ENCODE data around the gene BATF2. TPM values are rescaled to one million over a fixed set of nuclear protein-coding genes. Genes with fewer than 3 reads are reported as not detected.
"Not testable (repeated sequence)": the region's sequence is repeated elsewhere in the genome, so short reads cannot be mapped to it uniquely, and the experiment has no call there.

BATF2 gene
- total RNA-seq, 3 donors from 2014 or later: 0.33 TPM; not detected in 2

DNA sequence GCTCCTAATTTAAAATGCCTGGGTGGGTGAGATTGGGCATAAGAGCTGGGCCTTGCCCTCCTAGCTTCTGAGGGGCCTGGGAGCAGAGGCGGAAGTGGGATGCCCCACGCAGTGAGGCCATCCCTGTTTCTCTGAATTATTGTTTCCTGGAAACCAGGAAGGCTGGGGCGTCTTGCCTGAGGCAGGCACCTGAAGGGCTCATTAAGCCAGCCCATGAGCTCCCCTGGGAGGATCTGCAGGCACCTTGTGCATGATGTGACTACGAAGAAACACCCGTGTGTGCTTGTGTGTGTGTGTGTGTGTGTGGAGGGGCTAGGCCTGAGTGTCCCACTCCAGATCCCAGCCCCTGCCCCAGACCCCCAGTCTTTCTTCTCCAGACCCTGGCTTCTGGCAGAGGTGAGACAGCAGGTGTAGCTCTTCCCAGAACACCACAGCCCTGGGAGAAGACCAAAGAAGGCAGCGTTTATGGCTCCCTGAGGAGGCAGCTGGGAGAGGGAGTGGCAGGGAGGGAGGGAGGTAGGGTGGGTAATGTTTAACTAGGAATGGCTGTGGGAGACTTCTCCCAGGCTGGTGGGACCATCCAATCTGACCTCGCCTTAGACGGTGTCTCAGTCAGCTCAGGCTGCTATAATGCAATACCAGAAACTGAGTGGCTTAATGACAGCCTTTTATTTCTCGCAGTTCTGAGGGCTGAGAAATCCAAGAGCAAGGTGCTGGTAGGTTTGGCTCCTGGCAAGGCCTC lies 2.1 kb upstream of the BATF2 start:
- Mint-ChIP-seq H3K4me1 (ENCODE audit: low read depth) (peaks cover 14% of the 10 kb centered on the region), H3K4me3 (no peak overlapping the region), H3K36me3 (ENCODE audit: insufficient read depth) (no peaks in the 10 kb centered on the region), H3K9me3 (no peaks in the 10 kb centered on the region), H3K27me3 (ENCODE audit: low read depth) (no peaks in the 10 kb centered on the region)
- no peak for ATAC-seq
- DNase-seq: no peak

GRCh38 chr11:64998141-64998540 lies 1.4 kb upstream of the BATF2 start:
- Mint-ChIP-seq H3K4me1 (ENCODE audit: low read depth) (peaks cover 14% of the 10 kb centered on the region), H3K4me3 (no peak overlapping the region), H3K27me3 (ENCODE audit: low read depth) (no peaks in the 10 kb centered on the region), H3K36me3 (ENCODE audit: insufficient read depth) (no peaks in the 10 kb centered on the region), H3K9me3 (no peaks in the 10 kb centered on the region)
- DNase-seq (no peak), ATAC-seq (no peak)

GRCh38 chr11:64996327-64996709 lies 453 bp downstream of the BATF2 start:
- H3K4me3 Mint-ChIP-seq: no peak overlapping the region
- H3K36me3 Mint-ChIP-seq (ENCODE audit: insufficient read depth): no peaks in the 10 kb centered on the region
- no peaks in the 10 kb centered on the region for H3K9me3 Mint-ChIP-seq
- ATAC-seq (no peak), DNase-seq (no peak)
- no peaks in the 10 kb centered on the region for H3K27me3 Mint-ChIP-seq (ENCODE audit: low read depth)
- peaks cover 14% of the 10 kb centered on the region for H3K4me1 Mint-ChIP-seq (ENCODE audit: low read depth)

DNA sequence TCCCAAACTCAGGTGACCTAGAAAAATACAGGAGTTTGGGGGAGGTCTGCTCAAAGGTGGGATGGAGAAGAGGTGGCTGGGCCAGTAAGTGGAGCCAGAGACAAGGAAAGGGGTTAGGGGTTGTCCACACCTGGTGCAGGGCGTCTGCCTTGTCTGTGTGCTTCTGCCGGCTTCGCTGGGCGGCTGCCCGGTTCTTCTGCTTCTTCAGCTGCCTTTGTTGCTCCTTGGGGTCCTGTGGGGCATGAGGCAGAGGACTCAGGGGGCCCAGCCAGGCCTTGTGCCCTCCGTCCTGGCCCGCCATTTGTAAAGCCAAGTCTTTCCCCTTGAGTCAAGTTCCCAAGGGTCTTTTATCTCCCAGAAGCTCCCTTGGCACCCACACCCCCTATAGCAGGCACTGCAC lies 2.5 kb downstream of the BATF2 start:
- peaks cover 25% of the 10 kb centered on the region for H3K4me1 Mint-ChIP-seq (ENCODE audit: low read depth)
- no peak for DNase-seq
- no peaks in the 10 kb centered on the region for H3K27me3 Mint-ChIP-seq (ENCODE audit: low read depth)
- no peak overlapping the region for H3K4me3 Mint-ChIP-seq
- no peak for ATAC-seq
- H3K36me3 Mint-ChIP-seq (ENCODE audit: insufficient read depth): no peaks in the 10 kb centered on the region
- H3K9me3 Mint-ChIP-seq: no peaks in the 10 kb centered on the region

GRCh38 chr11:64990222-64990923 lies 6.4 kb downstream of the BATF2 start:
- Mint-ChIP-seq H3K9me3 (no peaks in the 10 kb centered on the region), H3K36me3 (ENCODE audit: insufficient read depth) (no peaks in the 10 kb centered on the region), H3K27me3 (ENCODE audit: low read depth) (no peaks in the 10 kb centered on the region), H3K4me1 (ENCODE audit: low read depth) (peaks cover 18% of the 10 kb centered on the region), H3K4me3 (peak overlapping the region; percentile 43)
- no peak for ATAC-seq
- DNase-seq: no peak

- Mint-ChIP-seq H3K4me1 (ENCODE audit: low read depth) (peaks cover 20% of the 10 kb centered on the region), H3K4me3 (no peak overlapping the region), H3K36me3 (ENCODE audit: insufficient read depth) (no peaks in the 10 kb centered on the region), H3K9me3 (no peaks in the 10 kb centered on the region), H3K27me3 (ENCODE audit: low read depth) (peaks cover 2% of the 10 kb centered on the region)
- DNase-seq (no peak), ATAC-seq (no peak)
Observed at GRCh38 chr11:64989416-64989815, 7.4 kb downstream of the BATF2 start.

DNA sequence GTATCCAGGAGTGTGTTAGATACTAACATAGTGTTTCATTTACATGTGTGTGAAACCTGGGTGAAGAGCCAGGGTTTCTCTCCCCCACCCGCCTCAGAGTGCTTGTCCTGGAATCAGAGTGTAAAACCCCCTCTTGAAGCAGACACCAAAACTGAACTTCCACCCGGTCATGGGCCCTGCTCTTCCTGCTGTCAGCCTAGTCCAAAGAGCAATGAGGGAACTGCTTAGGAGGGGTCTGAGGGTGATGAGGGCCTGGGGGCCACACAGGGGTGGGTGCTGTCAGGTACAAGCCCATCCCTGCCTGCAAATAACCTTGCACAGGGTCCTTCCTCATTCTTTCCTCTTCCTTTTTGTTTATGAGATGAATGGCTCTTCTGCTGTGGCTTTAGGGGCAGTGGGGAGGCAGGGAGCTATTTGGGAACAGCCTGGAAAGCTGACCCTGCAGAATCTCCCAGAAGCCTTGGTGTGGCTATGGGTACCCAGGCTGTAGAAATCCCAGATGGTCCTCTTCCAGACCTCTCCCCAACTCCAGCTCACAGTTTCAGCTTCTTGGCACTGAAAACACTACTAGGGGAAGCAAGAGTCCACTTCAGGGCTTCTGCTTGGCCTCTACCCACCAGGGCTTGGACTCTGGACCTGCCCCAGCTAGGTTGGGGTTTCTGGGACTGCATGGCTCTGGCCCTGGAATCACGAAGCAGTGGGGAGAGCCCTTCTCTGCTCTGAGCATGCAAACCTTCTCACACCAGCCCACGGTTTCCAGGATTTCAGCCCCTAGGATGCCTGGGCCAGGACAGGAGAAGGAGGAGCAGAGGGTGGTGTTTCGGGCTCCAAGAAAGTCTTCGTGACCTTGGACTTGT lies 8.5 kb downstream of the BATF2 start:
- Mint-ChIP-seq H3K36me3 (ENCODE audit: insufficient read depth) (no peaks in the 10 kb centered on the region), H3K4me3 (no peak overlapping the region), H3K27me3 (ENCODE audit: low read depth) (peaks cover 2% of the 10 kb centered on the region), H3K9me3 (no peaks in the 10 kb centered on the region), H3K4me1 (ENCODE audit: low read depth) (peaks cover 20% of the 10 kb centered on the region)
- DNase-seq: no peak
- no peak for ATAC-seq

- not testable (repeated sequence) for DNase-seq
Observed at GRCh38 chr11:64983339-64983738, 13.4 kb downstream of the BATF2 start.

GRCh38 chr11:64976651-64977050 lies 20.1 kb downstream of the BATF2 start:
- Mint-ChIP-seq H3K9me3 (no peaks in the 10 kb centered on the region), H3K36me3 (ENCODE audit: insufficient read depth) (no peaks in the 10 kb centered on the region), H3K4me3 (no peak overlapping the region), H3K27me3 (ENCODE audit: low read depth) (peaks cover 3% of the 10 kb centered on the region), H3K4me1 (ENCODE audit: low read depth) (peaks cover 1% of the 10 kb centered on the region)
- ATAC-seq (no peak), DNase-seq (no peak)

More at GRCh38 chr11:64983339-64983738, 13.4 kb downstream of the BATF2 start:
- not testable (repeated sequence) for H3K36me3 Mint-ChIP-seq (ENCODE audit: insufficient read depth); H3K4me3 Mint-ChIP-seq; ATAC-seq; H3K9me3 Mint-ChIP-seq; H3K27me3 Mint-ChIP-seq (ENCODE audit: low read depth); H3K4me1 Mint-ChIP-seq (ENCODE audit: low read depth)

DNA sequence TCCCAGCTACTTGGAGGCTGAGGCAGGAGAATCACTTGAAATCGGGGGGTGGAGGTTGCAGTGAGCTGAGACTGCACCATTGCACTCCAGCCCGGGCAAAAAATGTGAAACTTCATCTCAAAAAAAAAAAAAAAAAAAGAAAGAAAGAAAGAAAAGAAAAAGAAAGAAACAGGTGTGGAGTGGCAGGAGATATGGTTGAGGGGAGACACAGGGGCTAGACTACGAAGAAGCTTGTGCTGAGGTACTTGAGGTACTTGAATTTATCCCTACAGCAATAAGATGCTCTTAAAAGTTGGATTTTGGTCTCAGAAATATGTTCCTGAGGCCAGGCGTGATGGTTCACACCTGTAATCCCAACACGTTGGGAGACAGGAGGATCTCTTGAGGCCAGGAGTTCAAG lies 22.6 kb downstream of the BATF2 start:
- Mint-ChIP-seq H3K9me3 (no peaks in the 10 kb centered on the region), H3K4me1 (ENCODE audit: low read depth) (peaks cover 17% of the 10 kb centered on the region), H3K27me3 (ENCODE audit: low read depth) (peaks cover 3% of the 10 kb centered on the region), H3K4me3 (no peak overlapping the region), H3K36me3 (ENCODE audit: insufficient read depth) (no peaks in the 10 kb centered on the region)
- DNase-seq: no peak
- ATAC-seq: no peak

DNA sequence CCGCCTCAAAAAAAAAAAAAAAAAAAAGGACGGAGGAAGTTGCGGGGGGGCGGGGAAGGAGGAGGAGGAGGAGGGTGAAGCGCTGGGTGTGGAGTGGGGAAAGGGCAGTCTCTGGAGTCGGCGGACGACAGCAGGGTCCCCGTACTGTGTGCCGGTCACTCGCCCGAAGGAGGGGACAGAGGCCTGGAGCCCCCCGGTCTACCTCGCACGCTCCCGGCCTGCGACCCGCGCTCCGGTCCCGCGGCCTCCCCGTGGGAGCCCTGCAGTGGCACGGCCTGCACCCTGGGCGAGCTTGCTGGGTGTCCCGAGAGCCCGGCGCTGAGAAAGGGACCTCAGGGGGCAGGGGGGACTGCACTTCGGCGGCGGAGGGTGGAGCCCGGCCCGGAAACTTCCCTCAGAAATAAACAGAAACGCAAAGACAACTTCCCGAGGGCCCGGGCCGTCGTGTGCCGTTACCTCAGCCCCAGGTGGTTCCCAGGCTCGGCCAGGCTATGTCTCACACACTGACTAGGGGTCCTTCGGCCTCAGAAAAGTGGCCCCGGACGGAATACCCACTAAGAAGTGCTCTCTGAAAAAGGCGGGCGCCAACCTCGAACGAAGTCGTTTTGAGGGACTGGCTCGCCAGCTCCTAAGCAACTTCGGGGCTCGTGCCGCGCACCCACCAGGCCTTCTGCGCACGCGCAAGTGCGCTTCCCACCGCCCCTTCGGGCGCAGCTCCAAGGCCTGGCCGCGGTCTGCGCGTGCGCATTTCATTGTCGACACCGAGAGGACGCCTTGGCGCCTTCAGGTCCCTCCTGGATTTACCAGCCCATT lies 25.1 kb downstream of the BATF2 start, which contains the start of gene MAJIN:
TSS of gene MAJIN (minus strand) at position 688 of the 813 bp plus-strand sequence. CDS start 12,703 bp downstream, outside the sequence.
- peak within 1 kb of the TSS; percentile 66 for H3K4me3 Mint-ChIP-seq
- H3K36me3 Mint-ChIP-seq (ENCODE audit: insufficient read depth): no peaks in the 10 kb centered on the region
- ATAC-seq (peak; percentile 65 to 78), DNase-seq (peak; percentile 87)
- H3K27me3 Mint-ChIP-seq (ENCODE audit: low read depth): no peaks in the 10 kb centered on the region
- no peaks in the 10 kb centered on the region for H3K9me3 Mint-ChIP-seq
- peaks cover 24% of the 10 kb centered on the region for H3K4me1 Mint-ChIP-seq (ENCODE audit: low read depth)

DNA sequence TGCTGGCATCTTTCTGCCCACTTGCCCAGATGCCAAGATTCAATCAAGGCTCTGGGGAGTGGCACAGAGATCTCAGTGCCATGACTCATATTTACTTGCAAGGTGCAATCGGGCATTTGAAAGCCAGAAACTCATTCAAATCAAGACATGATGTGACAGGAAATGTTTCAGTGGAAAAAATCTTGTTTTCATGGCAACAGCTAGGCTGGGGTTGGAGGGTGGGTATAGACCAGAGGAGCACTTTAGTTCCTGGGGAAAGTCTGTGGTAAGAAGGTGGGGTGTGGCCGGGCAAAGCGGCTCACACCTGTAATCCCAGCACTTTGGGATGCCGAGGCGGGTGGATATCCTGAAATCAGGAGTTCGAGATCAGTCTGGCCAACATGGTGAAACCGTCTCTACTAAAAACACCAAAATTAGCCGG lies 26.0 kb downstream of the BATF2 start:
- peaks cover 24% of the 10 kb centered on the region for H3K4me1 Mint-ChIP-seq (ENCODE audit: low read depth)
- ATAC-seq (peak; percentile 78), DNase-seq (peak; percentile 10)
- no peaks in the 10 kb centered on the region for H3K27me3 Mint-ChIP-seq (ENCODE audit: low read depth)
- no peaks in the 10 kb centered on the region for H3K9me3 Mint-ChIP-seq
- peak overlapping the region; percentile 65 for H3K4me3 Mint-ChIP-seq
- no peaks in the 10 kb centered on the region for H3K36me3 Mint-ChIP-seq (ENCODE audit: insufficient read depth)

- ATAC-seq: no peak
- Mint-ChIP-seq H3K36me3 (ENCODE audit: insufficient read depth) (no peaks in the 10 kb centered on the region), H3K27me3 (ENCODE audit: low read depth) (no peaks in the 10 kb centered on the region), H3K9me3 (no peaks in the 10 kb centered on the region), H3K4me1 (ENCODE audit: low read depth) (peaks cover 24% of the 10 kb centered on the region), H3K4me3 (no peak overlapping the region)
- no peak for DNase-seq
Observed at GRCh38 chr11:64969209-64969608, 27.6 kb downstream of the BATF2 start.

DNA sequence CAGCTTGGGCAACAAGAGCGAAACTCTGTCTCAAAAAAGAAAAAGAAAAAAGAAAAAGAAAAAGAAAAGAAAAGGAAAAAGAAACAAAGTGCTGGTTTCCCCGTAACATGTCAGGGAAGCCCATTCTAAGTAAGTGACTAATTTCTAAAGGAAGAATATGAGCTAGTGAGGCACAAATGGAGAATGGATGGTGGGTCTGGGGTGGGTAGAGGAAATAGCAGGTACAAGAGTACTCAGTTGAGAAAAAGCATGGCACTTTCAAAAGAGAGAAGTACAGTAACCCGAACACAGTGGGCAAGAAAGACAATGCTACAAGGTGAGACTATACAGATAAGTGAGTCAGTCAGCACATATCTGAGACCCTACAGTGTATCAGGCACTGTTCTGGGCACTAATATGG lies 29.4 kb downstream of the BATF2 start:
- ATAC-seq: no peak
- no peak overlapping the region for H3K4me3 Mint-ChIP-seq
- no peak for DNase-seq
- peaks cover 24% of the 10 kb centered on the region for H3K4me1 Mint-ChIP-seq (ENCODE audit: low read depth)
- no peaks in the 10 kb centered on the region for H3K36me3 Mint-ChIP-seq (ENCODE audit: insufficient read depth)
- H3K27me3 Mint-ChIP-seq (ENCODE audit: low read depth): no peaks in the 10 kb centered on the region
- H3K9me3 Mint-ChIP-seq: no peaks in the 10 kb centered on the region

All from activated T-cell treated with anti-CD3 and anti-CD28 coated beads, Interleukin-2, amount 50 U/mL, for 4 hours (primary cell).